ENCODE results near the gene OR51E2.
A peak's percentile ranks its signal among the peaks of the same experiment; 100 is the strongest.

The OR51E2 gene

GRCh38 chr11:4658629-4659445 lies 38.8 kb downstream of the OR51E2 start:
- DNase-seq, result no peak

DNA sequence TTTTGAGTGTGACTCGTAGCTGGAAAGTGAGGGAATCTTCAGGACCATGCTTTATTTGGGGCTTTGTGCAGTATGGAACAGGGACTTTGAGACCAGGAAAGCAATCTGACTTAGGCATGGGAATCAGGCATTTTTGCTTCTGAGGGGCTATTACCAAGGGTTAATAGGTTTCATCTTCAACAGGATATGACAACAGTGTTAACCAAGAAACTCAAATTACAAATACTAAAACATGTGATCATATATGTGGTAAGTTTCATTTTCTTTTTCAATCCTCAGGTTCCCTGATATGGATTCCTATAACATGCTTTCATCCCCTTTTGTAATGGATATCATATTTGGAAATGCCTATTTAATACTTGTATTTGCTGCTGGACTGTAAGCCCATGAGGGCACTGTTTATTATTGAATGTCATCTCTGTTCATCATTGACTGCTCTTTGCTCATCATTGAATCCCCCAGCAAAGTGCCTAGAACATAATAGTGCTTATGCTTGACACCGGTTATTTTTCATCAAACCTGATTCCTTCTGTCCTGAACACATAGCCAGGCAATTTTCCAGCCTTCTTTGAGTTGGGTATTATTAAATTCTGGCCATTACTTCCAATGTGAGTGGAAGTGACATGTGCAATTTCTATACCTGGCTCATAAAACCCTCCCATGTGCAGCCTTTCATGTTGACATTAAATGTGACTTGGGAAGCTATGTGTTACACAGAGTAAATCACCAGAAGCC lies 42.9 kb downstream of the OR51E2 start:
- DNase-seq, result no peak

DNA sequence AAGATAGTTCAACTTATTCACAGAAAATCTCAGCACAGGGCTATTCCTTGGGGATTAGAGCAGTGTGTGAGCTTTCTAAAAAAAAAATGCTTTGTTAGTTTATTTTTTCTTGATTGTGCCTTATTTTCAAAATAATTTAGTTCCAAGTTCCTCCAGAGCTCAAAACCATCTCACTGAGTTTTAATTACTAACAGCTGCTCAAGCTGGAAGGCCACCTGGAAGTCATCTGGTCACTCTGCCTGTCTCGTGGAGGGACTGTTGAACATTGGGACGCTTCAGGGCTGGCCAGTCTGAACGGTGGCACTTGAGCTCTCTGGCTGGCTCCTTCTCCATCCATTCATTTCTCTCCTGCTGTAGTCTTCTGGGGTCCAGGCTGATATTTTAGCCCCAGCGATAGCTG lies 49.9 kb downstream of the OR51E2 start:
- no peak for DNase-seq

DNA sequence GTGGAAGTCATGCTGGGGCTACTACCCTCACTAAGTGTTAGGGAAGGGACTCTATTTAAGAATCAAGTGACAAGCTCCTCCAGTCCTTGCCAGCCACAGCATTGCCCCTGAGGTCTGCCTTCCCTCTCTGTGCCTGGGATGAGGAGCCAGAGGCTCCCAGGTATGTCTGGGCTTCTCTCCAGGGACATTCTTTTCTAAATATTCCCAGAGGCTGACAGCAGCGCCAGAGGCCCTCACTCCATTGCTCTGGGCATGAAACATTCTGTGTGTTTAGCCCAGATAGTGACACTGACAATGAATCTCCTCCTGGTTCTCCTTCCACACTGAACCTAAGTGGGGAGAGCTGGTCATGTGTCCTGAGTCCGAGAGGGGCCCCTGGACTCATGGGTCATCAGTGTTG lies 51.7 kb downstream of the OR51E2 start:
- DNase-seq, result no peak

GRCh38 chr11:4644233-4644632 lies 53.4 kb downstream of the OR51E2 start:
- no peak for DNase-seq

- no peak for DNase-seq
Observed at GRCh38 chr11:4643682-4644081, 54.0 kb downstream of the OR51E2 start, which contains the start of gene OR51E1. Gene OR51E1 (plus strand): TSS chr11:4643982. CDS start chr11:4652527, 8,545 bp downstream.

GRCh38 chr11:4643076-4643475 lies 54.6 kb downstream of the OR51E2 start:
- DNase-seq, result no peak

DNA sequence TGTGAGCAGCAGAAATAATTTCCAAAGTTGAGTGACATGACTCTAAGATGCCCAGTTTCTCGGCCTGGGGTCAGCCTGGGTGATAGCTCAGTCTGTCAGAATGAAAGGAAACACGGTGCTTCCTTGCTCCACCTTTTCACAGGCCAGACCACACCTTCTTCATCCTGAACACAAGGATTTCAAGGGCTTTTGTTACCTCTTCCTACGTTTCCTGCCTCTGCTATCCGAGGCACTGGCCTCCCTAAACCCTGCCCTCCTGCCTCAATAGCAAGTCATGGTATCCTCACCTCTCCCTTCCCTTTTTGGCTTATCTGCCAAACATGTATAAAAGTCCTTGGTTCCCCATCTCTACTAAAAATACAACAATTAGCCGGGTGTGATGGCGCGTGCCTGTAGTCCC lies 55.6 kb downstream of the OR51E2 start:
- DNase-seq, result no peak

- no peak for DNase-seq
Observed at GRCh38 chr11:4641501-4641900, 56.2 kb downstream of the OR51E2 start.

- DNase-seq, result no peak
Observed at GRCh38 chr11:4639931-4640330, 57.7 kb downstream of the OR51E2 start.

- no peak for DNase-seq
Observed at GRCh38 chr11:4637662-4638047, 60.0 kb downstream of the OR51E2 start.

DNA sequence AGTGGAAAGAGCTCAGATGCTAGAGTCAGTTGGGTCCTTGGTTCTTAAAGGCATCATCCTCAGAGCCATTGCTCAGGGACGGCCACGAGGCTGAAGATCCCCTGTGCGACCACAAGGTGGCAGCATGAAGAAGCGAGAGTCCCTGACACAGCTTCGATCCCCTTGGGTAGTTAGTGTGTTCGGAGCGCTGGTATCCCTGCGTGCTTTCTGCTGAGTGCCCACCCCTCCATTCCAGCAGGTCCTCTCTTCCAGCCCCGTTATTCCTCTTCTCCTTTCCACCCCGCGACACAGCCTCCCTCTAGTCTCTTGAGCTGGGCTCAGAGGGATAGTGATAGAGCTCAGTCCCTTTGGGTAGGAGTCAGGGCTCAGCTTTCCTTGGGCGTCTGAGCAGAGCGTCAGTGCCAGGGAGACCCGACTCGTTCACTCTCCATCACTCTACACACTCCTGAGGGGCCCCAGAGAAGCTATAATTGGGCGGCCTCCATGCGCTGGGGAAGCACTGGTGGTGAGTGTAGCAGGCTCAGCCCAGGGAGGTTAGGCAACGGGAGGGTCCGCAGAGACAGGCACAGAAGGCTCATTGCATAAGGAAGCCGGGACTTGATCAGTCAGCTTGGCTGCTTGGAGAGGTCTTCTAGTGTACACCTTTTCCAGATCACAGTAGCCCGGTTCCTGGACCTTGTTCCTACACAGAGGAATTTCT lies 60.5 kb downstream of the OR51E2 start, which contains the start of gene OR51D1:
OR51D1 (plus strand) TSS at position 516 of the 700 bp plus-strand sequence. CDS start 2,314 bp downstream, outside the sequence.
- DNase-seq, result peak; percentile 71

DNA sequence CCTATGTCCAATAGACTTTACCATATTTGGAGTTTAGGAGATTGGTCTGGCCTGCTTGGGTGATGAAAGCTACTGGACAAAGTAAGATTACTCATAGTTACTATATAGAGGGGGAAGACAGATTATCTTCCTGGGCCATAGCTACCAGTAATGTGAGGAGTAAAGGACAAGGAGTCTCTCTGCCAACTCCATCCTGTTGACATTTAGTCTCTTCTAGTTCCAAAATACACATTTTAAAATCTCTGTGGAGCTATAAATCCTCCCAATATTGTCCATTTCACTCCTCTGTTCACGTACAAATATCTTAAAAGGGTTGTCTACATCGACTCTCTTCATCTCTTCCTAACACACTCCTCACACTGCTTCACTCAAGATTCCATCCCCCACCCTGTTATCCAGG lies 61.5 kb downstream of the OR51E2 start:
- DNase-seq, result no peak
